ENCODE results near the gene HBG1. TPM values are rescaled to one million over a fixed set of nuclear protein-coding genes. Genes with fewer than 3 reads are reported as not detected.

HBG1 gene
- total and polyA plus RNA-seq, 3 donors from 2014 or later, result not detected

GRCh38 chr11:5280582-5281102 lies 31.0 kb upstream of the HBG1 start:
- H3K27ac ChIP-seq, result no peak overlapping the region
- no peaks in the 10 kb centered on the region for H3K9me3 ChIP-seq
- intact Hi-C loops (cut with DNase I; ENCODE audit: low total_unique reads), result no loop called here
- 52 to 67% methylated on average over 3 of the region's 3 CpGs for WGBS, 2 donors
- TF ChIP-seq CTCF (IDR thresholded peaks at IDR 0.05), result no peak
- no peak for TF ChIP-seq POLR2A (IDR thresholded peaks at IDR 0.05)
- peak; percentile 57 for DNase-seq
- no peaks in the 10 kb centered on the region for H3K36me3 ChIP-seq (ENCODE audit: low read depth, missing control alignments)
- no peak overlapping the region for H3K4me3 ChIP-seq
- H3K27me3 ChIP-seq, result no peaks in the 10 kb centered on the region
- no peaks in the 10 kb centered on the region for H3K4me1 ChIP-seq

DNA sequence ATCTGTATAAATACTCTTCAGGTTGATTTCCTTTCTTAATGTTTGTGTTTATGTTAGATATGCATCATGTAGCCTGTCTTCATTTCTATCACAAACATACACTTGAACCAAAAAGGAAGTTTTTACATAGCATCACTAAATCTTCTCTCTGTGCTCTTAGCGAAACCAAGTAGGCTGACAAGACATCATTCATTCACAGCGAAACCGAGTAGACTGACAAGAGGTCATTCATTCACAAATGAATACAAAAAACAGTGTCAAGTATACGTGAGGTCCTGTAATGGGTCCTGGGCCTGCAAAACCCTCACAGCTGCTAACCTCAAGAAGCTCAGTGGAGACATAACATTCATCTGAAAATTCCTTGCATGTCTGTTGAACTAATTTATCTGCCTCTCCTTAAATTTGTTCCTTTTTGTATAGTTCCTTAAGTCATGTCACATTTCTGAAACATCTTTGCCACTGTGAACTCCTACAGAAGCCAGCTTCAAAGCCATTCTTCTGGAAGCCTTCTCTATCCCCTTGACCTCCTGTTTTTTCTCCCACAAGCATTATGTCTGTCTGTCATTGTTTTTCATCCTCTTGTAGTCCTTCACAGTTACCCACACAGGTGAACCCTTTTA lies 29.9 kb upstream of the HBG1 start:
- WGBS, 2 donors, result 81 to 86% methylated on average over 4 of the region's 4 CpGs
- intact Hi-C loops (cut with DNase I; ENCODE audit: low total_unique reads), result no loop called here
- Histone ChIP-seq H3K9me3 (no peaks in the 10 kb centered on the region), H3K4me1 (no peaks in the 10 kb centered on the region), H3K27me3 (no peaks in the 10 kb centered on the region), H3K4me3 (no peak overlapping the region), H3K27ac (no peak overlapping the region), H3K36me3 (ENCODE audit: low read depth, missing control alignments) (no peaks in the 10 kb centered on the region)
- TF ChIP-seq CTCF (IDR thresholded peaks at IDR 0.05) (no peak), POLR2A (IDR thresholded peaks at IDR 0.05) (no peak)
- no peak for DNase-seq

DNA sequence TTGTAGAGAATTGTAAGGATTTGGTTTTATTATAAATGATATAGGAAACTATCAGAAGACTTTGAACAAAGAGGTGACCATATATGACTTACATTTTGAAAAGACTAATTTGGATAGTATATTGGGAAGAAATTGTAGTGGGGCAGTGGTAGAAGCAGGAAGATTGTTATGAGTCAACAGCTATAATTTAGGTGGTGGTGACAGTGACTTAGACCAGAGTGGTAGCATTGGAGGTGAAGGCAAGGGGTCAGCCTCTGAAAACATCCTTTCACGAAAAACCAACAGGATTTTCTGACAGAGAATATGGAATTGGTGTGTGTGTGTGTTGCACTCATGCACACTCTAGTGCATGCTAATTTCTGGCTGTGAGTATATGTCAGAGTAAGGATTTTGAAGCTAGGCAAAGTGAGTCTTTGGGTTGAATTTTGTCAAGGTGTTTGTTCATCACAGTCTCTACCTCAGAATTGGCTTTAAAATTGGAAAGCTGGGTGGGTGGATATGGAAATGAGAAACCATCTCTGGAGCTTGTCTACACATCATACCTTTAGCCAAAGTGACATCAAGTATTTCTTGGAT lies 28.2 kb upstream of the HBG1 start:
- Histone ChIP-seq H3K27me3 (no peaks in the 10 kb centered on the region), H3K4me1 (no peaks in the 10 kb centered on the region), H3K27ac (no peak overlapping the region), H3K9me3 (no peaks in the 10 kb centered on the region), H3K4me3 (no peak overlapping the region), H3K36me3 (ENCODE audit: low read depth, missing control alignments) (no peaks in the 10 kb centered on the region)
- WGBS, 2 donors, result 73 to 75% methylated on average over 1 of the region's 1 CpG
- DNase-seq, result no peak
- intact Hi-C loops (cut with DNase I; ENCODE audit: low total_unique reads), result no loop called here
- TF ChIP-seq CTCF (IDR thresholded peaks at IDR 0.05) (no peak), POLR2A (IDR thresholded peaks at IDR 0.05) (no peak)

DNA sequence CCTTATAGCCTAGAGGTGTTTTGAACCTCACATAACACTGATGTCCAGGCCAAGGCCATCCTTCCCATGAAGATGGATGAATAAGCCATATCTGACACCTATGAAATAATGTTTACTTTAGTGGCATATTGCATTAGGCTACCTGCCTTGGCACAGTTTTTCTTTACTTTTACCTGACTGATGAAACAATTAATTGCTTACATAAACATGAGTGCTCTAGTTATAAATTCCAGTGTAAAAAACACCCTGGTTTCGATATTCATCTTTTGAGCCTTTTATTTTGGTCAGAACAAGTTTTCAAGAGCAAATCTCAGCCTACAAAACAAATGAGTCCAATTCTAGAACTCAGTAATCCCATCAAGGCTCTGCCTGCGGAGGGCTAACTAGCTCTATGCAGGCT lies 27.0 kb upstream of the HBG1 start:
- intact Hi-C loops (cut with DNase I; ENCODE audit: low total_unique reads), result no loop called here
- Histone ChIP-seq H3K36me3 (ENCODE audit: low read depth, missing control alignments) (no peaks in the 10 kb centered on the region), H3K27ac (no peak overlapping the region), H3K4me1 (no peaks in the 10 kb centered on the region), H3K9me3 (no peaks in the 10 kb centered on the region), H3K27me3 (no peaks in the 10 kb centered on the region), H3K4me3 (no peak overlapping the region)
- WGBS, 2 donors, result 89 to 94% methylated on average over 2 of the region's 2 CpGs
- no peak for DNase-seq
- TF ChIP-seq POLR2A (IDR thresholded peaks at IDR 0.05) (no peak), CTCF (IDR thresholded peaks at IDR 0.05) (no peak)

Data from testis (tissue), 3 donors.